Measurements from ENCODE around the gene MARCO.
"Not testable (repeated sequence)": the region's sequence is repeated elsewhere in the genome, so short reads cannot be mapped to it uniquely, and the experiment has no call there.

MARCO gene

DNA sequence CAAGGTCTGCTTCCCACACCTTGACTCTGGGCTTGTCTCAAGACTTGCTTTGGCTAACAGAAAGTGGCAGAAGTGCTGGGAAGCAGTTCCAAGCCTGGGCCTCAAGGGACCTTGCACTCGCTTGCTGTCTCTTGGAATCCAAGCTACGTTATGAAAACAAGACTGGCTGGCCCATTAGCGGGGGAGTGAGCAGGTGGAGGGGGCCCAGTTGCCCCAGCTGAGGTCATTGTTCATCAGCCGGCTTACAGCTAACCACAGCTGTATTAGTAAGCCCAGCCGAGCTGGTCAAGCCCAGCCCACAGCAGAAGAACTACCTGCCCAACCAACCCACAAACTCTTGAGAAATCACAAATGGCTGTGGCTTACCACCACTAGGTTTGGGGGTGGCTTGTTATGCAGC, 63.1 kb downstream of the MARCO start:
- peak; percentile 29 for DNase-seq (ENCODE audit: low read depth)

DNA sequence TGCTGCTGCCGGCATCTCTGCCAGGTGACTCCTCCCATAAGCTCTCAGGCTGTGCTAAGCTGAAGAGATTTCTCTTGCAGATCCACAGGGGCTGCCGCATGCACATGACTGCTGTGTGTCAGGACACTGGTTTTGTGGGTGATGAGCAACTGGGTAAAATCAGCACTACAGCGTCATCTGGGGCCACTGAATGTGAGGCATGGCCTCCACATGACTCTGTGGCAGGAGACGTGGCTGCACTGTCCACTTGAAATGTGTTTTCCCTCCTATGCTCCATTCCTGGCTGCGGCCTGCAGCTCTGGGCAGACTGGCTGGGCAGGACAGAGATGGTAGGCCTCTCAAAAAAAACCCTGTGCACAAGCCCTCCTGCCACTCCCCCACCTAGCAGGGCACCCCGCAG, 63.6 kb downstream of the MARCO start:
- DNase-seq (ENCODE audit: low read depth): no peak

DNA sequence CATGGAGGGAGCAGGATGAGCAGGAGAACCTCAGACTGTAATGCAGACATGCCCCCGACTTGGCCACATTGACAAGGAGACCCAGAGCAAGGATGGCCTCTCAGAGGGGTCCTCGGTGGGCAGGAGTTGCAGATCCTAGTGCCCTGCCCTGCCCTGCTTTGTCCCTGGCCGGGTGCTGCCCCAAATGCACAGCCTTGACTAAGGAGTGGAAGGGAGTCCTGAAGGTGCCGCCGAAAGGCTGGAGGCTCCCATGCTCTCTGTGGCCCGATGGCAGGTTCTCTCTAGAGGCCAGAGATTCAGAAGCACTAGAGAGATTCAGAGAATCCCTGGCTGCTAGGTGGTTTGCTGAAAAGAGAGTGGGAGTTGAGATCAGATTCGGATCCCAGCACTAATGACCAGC, 64.4 kb downstream of the MARCO start:
- no peak for DNase-seq (ENCODE audit: low read depth)

DNA sequence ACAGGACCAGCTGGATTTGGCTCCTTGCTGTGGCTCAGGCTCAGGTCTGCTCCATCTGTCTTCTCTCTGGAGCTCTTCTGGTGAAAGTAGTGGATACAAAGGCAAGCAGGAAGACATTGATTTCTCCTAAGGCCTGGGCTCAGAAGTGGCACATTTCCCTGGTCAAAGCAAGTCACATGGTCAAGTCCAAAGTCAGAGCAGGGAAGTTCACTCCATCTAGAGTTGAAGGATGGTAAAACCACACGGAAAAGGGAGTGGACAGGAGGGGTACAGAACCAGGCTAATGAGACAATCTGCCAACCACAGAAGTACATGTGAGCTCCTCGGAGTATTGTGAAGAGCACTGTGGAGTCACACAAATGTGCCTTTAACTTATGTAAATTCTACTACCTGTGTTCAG, 66.1 kb downstream of the MARCO start:
- no peak for DNase-seq (ENCODE audit: low read depth)

DNA sequence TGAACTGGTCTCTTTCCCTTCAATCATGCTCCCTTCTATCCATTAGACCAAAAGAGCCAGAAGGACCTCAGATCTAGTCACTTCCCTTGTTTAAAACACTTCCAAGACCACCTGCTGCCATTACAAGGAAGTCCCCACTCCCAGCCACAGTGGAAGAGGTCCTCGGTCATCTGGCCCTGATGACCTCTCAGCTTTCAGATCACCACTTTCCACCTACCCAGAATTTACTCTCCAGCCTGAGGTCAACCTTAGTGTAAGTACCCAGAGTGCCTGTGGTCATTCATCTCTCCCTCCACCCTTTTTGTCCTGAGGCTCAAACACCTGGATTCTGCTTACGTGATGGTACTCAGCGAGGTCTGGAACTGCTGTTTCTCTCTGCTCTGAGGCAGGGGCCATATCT, 67.1 kb downstream of the MARCO start:
- DNase-seq (ENCODE audit: low read depth): no peak

DNA sequence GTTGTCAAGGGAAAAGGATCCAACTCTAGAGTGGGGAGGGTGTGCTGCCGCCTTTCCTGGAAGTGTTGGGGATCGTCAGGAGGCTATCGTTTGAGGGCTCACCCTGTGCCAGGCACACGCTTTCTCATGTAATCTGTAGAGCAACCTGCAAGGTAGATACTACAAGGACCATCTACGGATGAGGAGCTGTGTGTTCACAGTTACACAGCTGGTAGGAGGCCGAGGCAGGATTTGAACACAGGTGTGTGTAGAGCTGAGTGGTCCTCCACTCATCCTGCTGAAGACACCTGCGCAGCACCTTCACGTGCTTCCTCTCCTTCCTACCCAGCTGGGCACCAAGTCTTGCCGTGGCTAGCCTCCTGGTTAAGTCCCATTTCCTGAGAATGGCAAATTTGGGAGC, 68.3 kb downstream of the MARCO start:
- DNase-seq (ENCODE audit: low read depth): no peak

DNA sequence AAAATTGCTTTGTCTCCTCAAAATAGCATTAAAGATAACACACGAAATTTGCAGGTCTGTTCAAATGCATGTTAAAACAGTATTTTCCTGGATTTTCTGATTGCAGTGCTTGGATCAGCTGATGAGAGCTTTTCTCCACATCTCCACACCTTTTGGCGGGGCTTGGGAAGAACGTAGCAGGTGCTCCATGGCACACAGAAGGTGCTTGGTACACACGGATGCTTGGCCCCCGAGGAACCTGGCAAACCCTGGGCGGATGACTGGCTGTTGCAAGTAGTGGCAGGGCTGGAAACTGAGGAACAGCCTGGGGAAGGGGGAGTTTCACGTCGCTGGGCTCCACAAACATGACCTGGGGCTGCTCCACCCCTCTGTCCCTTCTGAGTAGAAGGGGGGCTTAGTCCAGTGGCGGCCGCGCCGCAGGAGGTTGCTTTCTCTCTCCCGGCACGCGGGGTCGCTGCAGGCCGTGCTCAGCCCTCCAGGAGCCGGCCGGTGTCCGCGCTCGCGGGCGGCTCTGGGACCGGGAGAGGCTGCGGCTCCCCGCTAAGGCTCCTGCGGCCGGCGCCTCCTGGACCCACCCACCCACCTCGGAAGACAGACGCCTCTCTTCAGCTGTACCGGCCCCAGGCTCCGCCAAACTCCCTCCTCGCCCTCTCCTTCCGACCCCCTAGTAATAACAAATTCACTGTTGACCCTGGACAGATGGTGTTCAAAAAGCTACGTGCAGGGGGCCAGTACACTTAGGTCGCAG, 69.3 kb downstream of the MARCO start:
- peak; percentile 15 for DNase-seq (ENCODE audit: low read depth)

DNA sequence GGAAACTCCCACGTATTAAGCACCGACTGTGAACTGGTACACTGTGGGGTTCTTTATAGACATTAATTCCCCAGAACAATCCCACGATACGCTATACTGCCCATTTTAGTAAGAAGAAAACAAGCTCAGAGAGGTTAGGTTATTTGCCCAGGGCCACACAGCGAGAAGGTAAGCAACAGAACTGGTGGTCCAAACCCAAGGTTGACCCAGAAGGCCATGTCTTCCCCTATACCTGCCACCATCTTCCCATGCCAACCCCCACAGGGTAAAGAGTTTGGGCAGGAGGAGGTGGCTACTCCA, 69.9 kb downstream of the MARCO start:
- DNase-seq (ENCODE audit: low read depth): no peak

DNA sequence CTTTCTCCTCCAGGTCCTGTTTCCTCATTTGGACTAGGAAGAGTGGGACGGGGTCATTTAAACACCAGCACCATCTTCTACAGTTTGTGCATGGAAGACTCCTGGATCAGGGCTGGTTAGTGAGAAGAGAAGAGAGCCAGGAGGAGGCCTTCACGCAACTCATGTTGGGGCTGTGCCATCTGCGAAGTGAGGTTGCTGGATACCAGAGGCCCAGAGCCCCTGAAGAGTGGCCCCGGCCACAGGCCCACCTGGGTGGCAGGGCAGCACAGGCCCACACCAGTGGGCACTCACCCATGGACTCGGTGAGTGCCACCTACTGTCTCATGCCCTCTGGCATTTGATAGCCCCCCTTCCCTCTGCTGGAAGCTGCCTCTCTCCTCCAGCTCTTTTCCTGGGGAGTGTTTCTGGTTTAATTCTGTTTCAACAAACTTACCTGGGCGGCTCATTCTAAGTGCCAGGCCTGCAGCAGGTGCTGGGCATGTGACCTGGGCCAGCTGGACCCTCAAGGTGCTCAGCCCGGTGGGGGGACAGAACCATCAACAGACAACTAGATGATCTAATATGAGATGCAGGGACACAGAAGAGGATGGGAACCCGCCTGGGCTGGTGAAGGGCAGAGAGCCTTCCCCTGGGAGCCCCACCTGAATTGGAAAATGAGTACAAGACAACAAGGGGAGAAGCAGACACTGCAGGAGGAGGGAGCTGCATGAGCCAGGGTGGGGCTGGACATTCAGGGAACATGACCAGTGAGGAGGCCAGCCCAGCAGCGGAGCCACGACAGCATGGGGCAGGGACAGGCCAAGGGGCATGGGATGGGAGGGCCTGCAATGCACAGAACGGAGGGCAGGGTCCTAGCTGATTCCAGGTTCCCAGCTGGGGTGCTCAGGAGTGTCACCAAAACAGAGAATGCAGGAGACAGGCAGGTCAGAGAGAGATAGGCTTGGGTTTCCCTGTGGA, 70.6 kb downstream of the MARCO start:
- no peak for DNase-seq (ENCODE audit: low read depth)

DNA sequence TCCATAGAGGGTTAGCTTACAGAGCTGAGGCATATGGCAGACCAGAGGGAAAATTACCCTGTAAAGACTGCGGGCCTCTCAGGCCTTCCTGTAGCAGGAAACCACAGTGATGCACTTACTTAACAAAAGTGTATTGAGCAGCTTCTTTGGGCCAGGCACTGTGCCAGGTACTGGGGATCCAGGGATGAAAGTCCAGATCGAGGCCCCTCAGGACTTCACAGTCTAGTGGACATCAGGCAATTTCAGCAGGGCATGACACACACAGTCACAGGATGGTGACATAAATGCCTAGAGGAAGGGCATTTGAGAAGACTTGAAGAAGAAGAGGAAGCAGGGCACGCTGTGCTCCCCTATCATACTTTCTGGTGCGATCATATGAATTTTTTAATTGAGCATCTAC, 71.7 kb downstream of the MARCO start:
- DNase-seq (ENCODE audit: low read depth): no peak

DNA sequence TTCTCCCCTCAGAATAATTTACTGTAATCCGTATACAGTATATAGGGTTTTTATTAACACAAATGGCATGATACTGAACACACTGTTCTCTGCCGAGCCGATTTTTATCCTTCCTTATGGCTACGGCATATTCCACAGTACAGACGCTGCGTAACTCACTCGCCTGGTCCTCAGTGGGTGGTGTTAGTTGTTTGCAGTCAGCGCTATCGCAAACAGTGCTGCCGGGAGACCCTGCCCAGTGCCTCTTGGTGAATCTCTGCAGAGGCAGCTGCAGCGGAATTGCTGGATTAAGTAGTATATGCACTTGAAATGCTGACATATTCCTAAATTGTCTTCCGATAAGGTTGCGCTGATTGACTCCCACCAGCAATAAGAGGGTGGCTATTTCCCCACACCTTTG, 73.9 kb downstream of the MARCO start:
- no peak for DNase-seq (ENCODE audit: low read depth)

DNA sequence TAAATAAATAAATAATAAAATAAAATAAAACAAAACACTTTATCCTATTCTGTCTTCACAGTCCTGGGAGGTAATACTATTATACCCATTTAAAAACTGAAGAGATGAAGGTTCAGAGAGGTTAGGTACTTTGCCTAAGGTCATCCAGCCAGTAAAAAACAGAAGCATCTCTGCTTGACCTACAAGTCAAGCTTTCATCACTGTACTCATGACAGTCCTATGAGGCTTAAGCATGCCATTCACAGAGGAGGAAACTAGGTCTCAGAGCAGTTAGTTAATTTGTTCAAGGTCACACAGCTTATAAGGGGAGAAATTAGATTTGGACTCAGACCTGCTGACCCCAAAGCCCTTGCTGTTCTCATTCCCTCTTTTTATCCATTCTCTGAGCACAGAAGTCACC, 77.5 kb downstream of the MARCO start:
- DNase-seq (ENCODE audit: low read depth): no peak

DNA sequence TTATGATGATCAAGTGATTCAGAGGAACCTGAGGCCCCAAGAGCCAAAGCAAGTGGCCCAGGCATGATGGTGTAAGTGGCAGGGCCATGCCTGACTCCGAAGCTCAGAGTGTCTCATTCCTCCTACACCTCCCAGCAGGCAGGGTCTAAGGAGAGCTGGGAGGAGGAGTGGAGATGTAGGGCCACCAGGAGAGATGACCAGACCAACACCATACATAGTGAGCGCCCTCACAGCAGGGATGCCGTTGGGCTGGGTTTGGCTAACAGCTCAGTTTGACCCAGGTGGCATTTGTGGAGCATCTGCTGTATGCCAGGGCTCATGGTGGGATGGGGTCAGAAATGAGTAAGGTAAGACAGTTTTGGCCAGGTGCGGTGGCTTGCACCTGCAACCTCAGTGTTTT, 80.7 kb downstream of the MARCO start:
- DNase-seq (ENCODE audit: low read depth): no peak

DNA sequence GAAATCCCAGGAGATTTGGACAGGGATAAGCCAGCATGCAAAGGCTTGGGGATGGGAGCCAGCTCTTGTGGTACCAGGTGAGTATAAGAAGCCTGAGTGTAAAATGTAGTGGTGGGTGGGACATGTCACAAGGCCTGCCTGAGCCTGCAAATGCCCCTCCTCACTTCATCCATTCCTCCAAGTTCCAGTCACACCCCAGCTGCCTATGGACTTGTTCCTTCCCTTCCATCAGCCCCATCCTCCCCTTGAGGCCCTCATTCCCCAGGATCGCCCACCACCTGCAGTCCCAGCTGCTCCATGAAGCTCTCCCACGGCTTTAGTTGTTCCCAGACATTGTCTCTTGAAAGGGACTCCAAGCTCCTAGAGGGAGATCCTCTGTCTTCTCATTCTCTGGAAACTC, 81.5 kb downstream of the MARCO start:
- no peak for DNase-seq (ENCODE audit: low read depth)

DNA sequence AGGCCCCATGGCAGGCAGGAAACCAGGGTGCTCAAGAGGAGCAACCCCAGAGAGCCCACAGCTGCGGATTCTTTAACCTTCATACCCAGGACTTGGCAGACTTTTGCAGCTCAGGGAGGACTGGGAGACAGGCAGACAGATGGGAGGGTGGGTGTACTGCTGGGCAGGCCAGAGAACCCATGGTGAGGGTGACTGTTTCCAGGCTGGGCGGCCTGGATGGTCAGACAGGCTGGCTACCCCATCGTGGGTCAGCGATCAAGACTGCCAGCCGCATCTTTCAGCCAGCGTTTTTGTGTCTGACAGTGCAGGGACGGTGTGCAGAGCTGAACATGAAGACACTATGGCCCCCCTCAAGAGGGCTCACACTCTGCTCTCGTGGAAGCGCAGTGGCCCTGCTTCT, 82.2 kb downstream of the MARCO start:
- no peak for DNase-seq (ENCODE audit: low read depth)

DNA sequence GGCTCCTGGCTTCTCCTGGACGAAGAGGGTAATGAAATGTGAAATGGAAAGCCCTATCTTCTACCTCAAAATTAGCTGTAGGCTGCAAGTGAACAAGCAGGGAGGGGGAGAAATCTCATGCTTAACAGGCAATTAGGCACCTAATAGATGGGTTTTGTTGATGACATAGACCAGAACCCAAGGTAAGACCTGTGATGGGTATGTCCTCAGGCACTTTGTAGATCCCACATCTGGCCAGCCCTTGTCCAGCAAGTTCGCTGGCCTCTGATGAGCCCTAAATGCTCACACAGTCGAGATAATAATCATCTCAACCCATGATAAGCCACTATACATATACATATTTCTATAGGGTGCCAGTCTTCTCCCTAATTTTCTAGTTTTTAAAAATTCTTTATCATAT, 82.6 kb downstream of the MARCO start:
- no peak for DNase-seq (ENCODE audit: low read depth)

DNA sequence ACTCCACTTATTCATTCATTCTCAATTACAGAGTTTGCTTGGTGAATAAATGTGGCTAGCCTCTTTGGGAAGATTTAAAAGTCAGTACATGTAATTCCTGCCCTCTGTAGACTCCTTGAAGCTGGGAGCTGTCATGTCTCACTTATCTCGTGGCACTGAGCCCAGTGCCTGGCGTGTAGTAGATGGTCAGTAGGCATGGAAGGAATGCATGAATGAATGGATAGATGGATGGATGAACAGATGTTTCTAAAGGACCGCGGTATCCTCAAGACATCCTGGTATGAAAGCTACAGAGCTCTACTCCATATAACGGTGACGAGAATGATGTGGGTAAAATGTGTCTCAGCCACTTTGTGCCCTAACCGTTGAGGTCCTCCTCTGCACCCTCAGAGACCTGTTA, 83.0 kb downstream of the MARCO start:
- DNase-seq (ENCODE audit: low read depth): peak; percentile 7

DNA sequence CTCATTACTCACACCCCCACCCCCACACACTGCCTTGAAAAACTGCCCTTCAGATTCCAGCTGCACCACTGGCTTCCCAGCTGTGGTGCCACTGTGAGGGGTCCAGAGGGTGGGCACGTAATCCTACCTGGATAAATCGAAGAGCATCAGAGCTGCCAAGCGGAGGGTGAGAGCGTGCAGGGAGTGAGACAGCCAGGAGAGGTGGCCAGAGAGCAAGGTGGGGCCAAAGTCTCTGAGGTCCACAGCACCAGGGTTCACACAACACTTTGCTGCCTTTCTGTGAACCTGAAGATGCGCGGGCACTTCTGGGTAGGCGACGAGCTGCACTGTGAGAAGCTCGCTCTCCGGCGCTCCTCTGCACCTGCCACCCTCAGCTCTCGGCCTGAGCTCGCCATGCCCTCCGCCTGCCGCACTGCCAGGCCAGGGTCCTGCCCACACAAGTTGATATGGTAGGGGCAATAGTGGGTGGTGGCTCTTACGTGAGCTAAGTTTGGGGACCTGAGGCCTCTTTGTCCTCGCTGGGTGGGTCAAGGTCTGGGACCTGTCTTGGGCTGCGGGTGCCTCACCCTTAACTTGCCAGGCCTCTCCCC, 83.9 kb downstream of the MARCO start:
- no peak for DNase-seq (ENCODE audit: low read depth)

DNA sequence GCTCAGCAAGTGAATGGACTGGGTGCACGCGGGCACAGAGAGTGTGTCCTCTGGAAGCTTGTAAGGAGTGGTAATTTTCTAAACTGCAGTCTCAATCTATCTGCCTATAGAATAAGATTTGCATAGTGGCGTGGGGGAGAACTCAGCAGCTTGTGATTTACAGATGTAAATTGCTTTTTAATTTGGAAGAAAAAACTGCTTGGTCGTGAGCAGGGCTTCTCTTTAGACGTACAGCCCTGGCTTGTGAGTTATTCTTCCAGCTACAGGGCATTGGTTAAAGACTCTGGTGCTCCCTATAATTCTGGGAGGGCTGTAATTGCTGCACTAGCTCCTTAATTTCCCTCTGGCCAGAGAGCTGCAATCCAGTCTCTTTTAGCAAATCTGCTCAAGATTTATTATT, 84.9 kb downstream of the MARCO start:
- no peak for DNase-seq (ENCODE audit: low read depth)

DNA sequence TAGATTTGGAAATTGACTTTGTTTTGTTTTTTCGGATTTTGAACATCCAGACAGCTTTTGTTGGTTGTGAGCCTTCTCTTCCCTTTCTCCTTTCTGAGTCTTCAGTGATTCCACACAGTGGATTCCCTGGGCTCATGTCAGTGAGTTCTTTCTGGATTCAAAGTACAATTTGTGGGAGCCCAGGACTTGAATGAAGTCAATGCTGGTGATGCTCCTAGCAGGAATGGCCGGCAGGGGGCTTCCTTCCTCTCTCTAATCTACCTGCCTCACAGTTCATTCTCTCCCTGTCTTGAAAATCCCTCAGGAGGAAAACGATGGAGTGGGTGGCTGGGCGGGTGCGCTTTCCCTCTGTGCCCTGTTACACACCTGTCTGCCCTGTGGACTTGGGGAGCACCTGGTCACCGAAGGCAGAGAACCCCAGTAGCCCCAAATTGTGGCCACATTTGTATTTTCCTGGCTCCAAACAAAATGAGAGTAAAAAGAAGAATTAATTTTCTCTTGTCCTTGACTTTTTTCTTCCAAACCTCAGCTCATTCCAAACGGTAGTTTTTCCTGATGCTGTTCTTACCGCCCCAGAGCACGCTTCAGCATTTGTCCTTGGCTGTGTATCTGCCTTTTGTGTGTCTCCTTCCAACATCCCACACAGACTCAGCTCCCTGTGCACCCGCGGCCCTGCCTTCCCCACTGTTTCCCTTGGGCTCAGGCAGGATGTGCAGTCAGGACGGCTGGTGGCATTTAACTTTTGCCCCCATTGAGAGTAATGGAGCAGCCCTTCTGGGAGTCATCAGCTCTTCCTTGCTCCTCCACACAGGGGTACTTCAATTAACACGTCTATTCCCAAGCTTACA, 86.6 kb downstream of the MARCO start:
- peak; percentile 13 for DNase-seq (ENCODE audit: low read depth)

DNA sequence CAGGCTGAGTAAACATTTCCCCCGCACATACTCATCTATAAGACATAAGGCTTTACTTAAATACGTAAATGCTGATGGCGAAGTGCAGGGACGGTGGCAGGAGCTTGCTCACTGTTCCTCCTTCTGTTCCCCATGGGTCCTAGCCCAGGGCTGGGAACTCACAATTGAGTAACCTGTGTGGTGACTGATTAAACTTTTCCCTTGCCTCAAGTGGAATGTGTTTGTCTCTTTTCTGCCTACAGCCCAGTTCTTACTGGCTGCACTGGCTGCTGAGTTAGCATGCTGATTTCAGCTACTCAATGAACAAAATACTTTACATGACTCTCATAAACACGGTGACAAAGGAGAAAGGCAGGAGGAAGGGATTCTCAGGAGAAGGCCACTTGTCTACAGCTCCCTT, 87.3 kb downstream of the MARCO start:
- no peak for DNase-seq (ENCODE audit: low read depth)

DNA sequence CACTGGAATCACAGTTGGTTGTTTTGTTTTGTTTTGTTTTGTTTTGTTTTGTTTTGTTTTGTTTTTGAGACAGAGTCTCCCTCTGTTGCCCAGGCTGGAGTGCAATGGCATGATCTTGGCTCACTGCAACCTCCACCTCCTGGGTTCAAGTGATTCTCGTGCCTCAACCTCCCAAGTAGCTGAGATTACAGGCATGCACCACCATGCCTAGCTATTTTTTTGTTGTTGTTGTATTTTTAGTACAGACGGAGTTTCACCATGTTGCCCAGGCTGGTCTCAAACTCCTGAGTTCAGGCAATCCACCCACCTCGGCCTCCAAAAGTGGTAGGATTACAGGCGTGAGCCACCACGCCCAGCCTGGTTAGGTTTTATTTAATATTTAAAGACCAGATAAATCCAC, 95.9 kb downstream of the MARCO start:
- not testable (repeated sequence) for DNase-seq (ENCODE audit: low read depth)
